ENCODE results near the gene VARS2.

DNA sequence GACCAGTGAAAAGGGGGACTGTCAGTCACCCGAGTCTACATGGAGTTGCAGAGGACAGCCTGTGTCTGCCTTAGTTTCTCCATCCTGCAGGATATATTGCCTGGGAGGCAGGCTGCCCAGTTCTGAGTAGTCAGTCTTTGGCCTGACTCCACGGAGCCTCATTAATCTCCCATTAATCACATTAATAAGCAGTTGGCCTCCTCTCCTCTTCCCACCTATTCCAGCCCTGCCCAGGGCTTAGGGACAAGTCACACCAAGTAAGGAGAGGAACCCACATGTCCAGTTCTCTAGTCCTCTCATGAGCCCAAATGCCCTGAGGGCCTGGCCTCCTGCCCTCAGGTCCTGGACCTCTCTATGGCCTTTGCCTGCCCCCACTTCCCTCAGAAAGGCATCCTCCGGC, 25.4 kb downstream of the VARS2 start:
- TF ChIP-seq EP300 (IDR thresholded peaks at IDR 0.05; ENCODE audit: borderline replicate concordance) = peak; percentile 37; the same call in 1 of the 2 replicates
- TF ChIP-seq NFIC (IDR thresholded peaks at IDR 0.05) = peak; percentile 94
- no peak for TF ChIP-seq ZBTB7A (IDR thresholded peaks at IDR 0.05; ENCODE audit: low read depth)
- no peak for TF ChIP-seq EGR1 (IDR thresholded peaks at IDR 0.05)
- no peak for TF ChIP-seq REST (IDR thresholded peaks at IDR 0.05; ENCODE audit: low read depth)

All from Ishikawa (cell line).